CD4-positive, alpha-beta T cell (primary cell): ENCODE results near the gene OR2Y1. TPM values are rescaled to one million over a fixed set of nuclear protein-coding genes. Genes with fewer than 3 reads are reported as not detected.

Experiments used
- ATAC-seq: fragments of 200-7000 bp; cut with Tn5 transposase; one replicate; pipeline ENCODE4 v1.10.0; 2022; ENCODE audit warnings: mild to moderate bottlenecking; ENCODE audit not compliant: poor library complexity
- CTCF ChIA-PET: fragments of 350-600 bp; sonication (Branson Sonifier 250); formaldehyde crosslinking; loops from one replicate; lab custom pipeline; 2021; ENCODE audit warnings: antibody characterized with exemption, inconsistent platforms; lab: Charles Lee
- POLR2A ChIA-PET: fragments of 350-600 bp; sonication (Branson Sonifier 250); formaldehyde crosslinking; loops from one replicate; lab custom pipeline; 2021; ENCODE audit warnings: antibody characterized with exemption, inconsistent platforms; lab: Charles Lee
- DNase-seq, 14 experiments: peaks; one replicate each; pipeline ENCODE4 v3.0.0-alpha.2; 2013 to 2020; ENCODE audit warnings: mixed read lengths in 2 of 14
- H3K27ac ChIP-seq, 2 donors: one replicate each; pipeline versions ENCODE4 v1.5.1 to v1.7.0; 2013; ENCODE audit warnings: low read length in 2 of 2, low read depth in 1 of 2, mild to moderate bottlenecking in 1 of 2
- H3K27me3 ChIP-seq, 2 experiments: 1 replicate in 1 of 2; 2 replicates in 1 of 2; pipeline versions ENCODE4 v1.6.1 to v1.7.0; 2013; ENCODE audit warnings: low read length in 2 of 2, control low read depth in 1 of 2, mild to moderate bottlenecking in 1 of 2, moderate library complexity in 1 of 2; ENCODE audit not compliant: insufficient read depth in 2 of 2, control insufficient read depth in 1 of 2
- H3K36me3 ChIP-seq: one replicate; pipeline ENCODE4 v1.6.1; 2013; ENCODE audit warnings: low read length, control low read depth; ENCODE audit not compliant: insufficient read depth
- H3K4me1 ChIP-seq: one replicate; pipeline ENCODE4 v1.6.1; 2013; ENCODE audit warnings: low read length, control low read depth; ENCODE audit not compliant: insufficient read depth
- H3K4me3 ChIP-seq: one replicate; pipeline ENCODE4 v1.5.1; 2013; ENCODE audit warnings: mild to moderate bottlenecking, low read length, moderate library complexity
- H3K9me3 ChIP-seq, 2 experiments: 1 replicate in 1 of 2; 2 replicates in 1 of 2; pipeline versions ENCODE4 v1.6.1 to v1.7.0; 2013; ENCODE audit warnings: low read length in 2 of 2, mild to moderate bottlenecking in 2 of 2, control low read depth in 1 of 2, moderate library complexity in 1 of 2; ENCODE audit not compliant: control insufficient read depth in 1 of 2, insufficient read depth in 1 of 2
- H3K27ac Mint-ChIP-seq: one replicate; pipeline ENCODE4 v1.8.0; 2020; ENCODE audit warnings: mixed read lengths
- H3K27me3 Mint-ChIP-seq: one replicate; pipeline ENCODE4 v1.8.0; 2021; ENCODE audit warnings: mixed read lengths
- H3K36me3 Mint-ChIP-seq: one replicate; pipeline ENCODE4 v1.8.0; 2021; ENCODE audit warnings: low read depth, mixed read lengths
- H3K4me1 Mint-ChIP-seq: one replicate; pipeline ENCODE4 v1.8.0; 2021; ENCODE audit warnings: low read depth, mixed read lengths
- H3K4me3 Mint-ChIP-seq: one replicate; pipeline ENCODE4 v1.8.0; 2020; ENCODE audit warnings: mild to moderate bottlenecking, mixed read lengths
- H3K9me3 Mint-ChIP-seq: one replicate; pipeline ENCODE4 v1.8.0; 2020; ENCODE audit warnings: mixed read lengths
- CTCF ChIP-seq: fragments of 200-600 bp; IDR thresholded peaks from one replicate; pipeline ENCODE4 v1.8.0; 2022; ENCODE audit warnings: antibody characterized with exemption, mild to moderate bottlenecking
- intact Hi-C, 2 experiments: fragments of 100-400 bp; cut with DNase I in 1 of 2; cut with micrococcal nuclease in 1 of 2; formaldehyde crosslinking; loops; one replicate each; pipeline versions ENCODE4 v1.15.1 to v1.9.0; 2023 to 2025; cut with DNase I, micrococcal nuclease
- total RNA-seq, 174 experiments: library from RNA in 2 of 174; stranded (reverse) in 2 of 174; gene quantifications; one replicate each; pipeline ENCODE4 v1.2.3 and lab custom pipeline; 2021 to 2026

Gene OR2Y1
- total RNA-seq, 2 experiments from 2014 or later, result not detected

- CTCF ChIA-PET, result no interaction called here
- ATAC-seq, result no peak
Measured at GRCh38 chr5:180696116-180696515, 43.7 kb downstream of the OR2Y1 start.

GRCh38 chr5:180692429-180692828 is 47.4 kb downstream of the OR2Y1 start:
- no peak for TF ChIP-seq CTCF
- H3K4me1 ChIP-seq, result peaks cover 25% of the 10 kb centered on the region
- ChIA-PET CTCF (interaction anchor here (0.7 kb wide), 1 partner anchor 22 kb away, joined by 3 read pairs; no protein-coding TSS in a partner anchor), POLR2A (no interaction called here)
- DNase-seq (no peak), ATAC-seq (no peak)
- H3K9me3 ChIP-seq, result no peaks in the 10 kb centered on the region
- intact Hi-C loops, result no loop called here
- H3K4me3 ChIP-seq, result no peak overlapping the region
- Mint-ChIP-seq H3K27me3 (no peaks in the 10 kb centered on the region), H3K27ac (peak overlapping the region; percentile 87), H3K9me3 (no peaks in the 10 kb centered on the region), H3K4me3 (no peak overlapping the region), H3K36me3 (no peaks in the 10 kb centered on the region), H3K4me1 (peaks cover 54% of the 10 kb centered on the region)
- H3K36me3 ChIP-seq, result no peaks in the 10 kb centered on the region
- H3K27me3 ChIP-seq, result no peaks in the 10 kb centered on the region
- H3K27ac ChIP-seq, result no peak overlapping the region

More at GRCh38 chr5:180696116-180696515, 43.7 kb downstream of the OR2Y1 start:
- H3K4me3 ChIP-seq, result no peak overlapping the region
- Mint-ChIP-seq H3K9me3 (peaks cover 6% of the 10 kb centered on the region), H3K36me3 (no peaks in the 10 kb centered on the region), H3K4me3 (no peak overlapping the region), H3K27ac (no peak overlapping the region), H3K27me3 (no peaks in the 10 kb centered on the region), H3K4me1 (peaks cover 21% of the 10 kb centered on the region)
- intact Hi-C loops, result no loop called here
- no peak overlapping the region for H3K27ac ChIP-seq
- DNase-seq, result no peak
- peaks cover 0 to 3% of the 10 kb centered on the region in 2 experiments for H3K9me3 ChIP-seq
- H3K27me3 ChIP-seq, result no peaks in the 10 kb centered on the region
- peaks cover 10% of the 10 kb centered on the region for H3K4me1 ChIP-seq
- H3K36me3 ChIP-seq, result no peaks in the 10 kb centered on the region
- POLR2A ChIA-PET, result no interaction called here
- TF ChIP-seq CTCF, result no peak

- Mint-ChIP-seq H3K4me3 (no peak overlapping the region), H3K27me3 (no peaks in the 10 kb centered on the region), H3K36me3 (no peaks in the 10 kb centered on the region), H3K9me3 (no peaks in the 10 kb centered on the region), H3K27ac (peak overlapping the region; percentile 87), H3K4me1 (peaks cover 58% of the 10 kb centered on the region)
- H3K27me3 ChIP-seq, result no peaks in the 10 kb centered on the region
- intact Hi-C loops, result loop anchor here in 1 of 2 experiments (2.0 kb wide), 1 partner anchor 28 kb away; no protein-coding TSS in a partner anchor
- peaks cover 31% of the 10 kb centered on the region for H3K4me1 ChIP-seq
- ATAC-seq, result no peak
- H3K4me3 ChIP-seq, result no peak overlapping the region
- H3K36me3 ChIP-seq, result no peaks in the 10 kb centered on the region
- ChIA-PET POLR2A (interaction anchor here (1.7 kb wide), 1 partner anchor 27 kb away, joined by 4 read pairs; no protein-coding TSS in a partner anchor), CTCF (no interaction called here)
- no peak for TF ChIP-seq CTCF
- H3K27ac ChIP-seq, result peak overlapping the region; percentile 4 to 55
- no peak for DNase-seq
- no peaks in the 10 kb centered on the region for H3K9me3 ChIP-seq
Measured at GRCh38 chr5:180691046-180691445, 48.8 kb downstream of the OR2Y1 start.
